GM18909 (cell line): ENCODE results near the gene CACNA1A.

ENCODE experiments used
- ATAC-seq: cut with Tn5 transposase; IDR thresholded peaks from one replicate; pipeline ENCODE4 v1.9.1; 2021; ENCODE audit warnings: mild to moderate bottlenecking; ENCODE audit not compliant: unreplicated experiment, poor library complexity

The CACNA1A gene

GRCh38 chr19:13252569-13253335 is 253.5 kb downstream of the CACNA1A start:
- no peak for ATAC-seq

GRCh38 chr19:13244920-13245319 is 261.4 kb downstream of the CACNA1A start:
- no peak for ATAC-seq

GRCh38 chr19:13241231-13242104 is 264.8 kb downstream of the CACNA1A start:
- no peak for ATAC-seq

- no peak for ATAC-seq
Measured at GRCh38 chr19:13240312-13241022, 265.8 kb downstream of the CACNA1A start.

- ATAC-seq: no peak
Measured at GRCh38 chr19:13238891-13239534, 267.3 kb downstream of the CACNA1A start.

GRCh38 chr19:13234518-13234917 is 271.8 kb downstream of the CACNA1A start:
- no peak for ATAC-seq

- ATAC-seq: no peak
Measured at GRCh38 chr19:13231663-13232062, 274.6 kb downstream of the CACNA1A start.

- no peak for ATAC-seq
Measured at GRCh38 chr19:13229246-13229645, 277.0 kb downstream of the CACNA1A start.

- ATAC-seq: no peak
Measured at GRCh38 chr19:13228561-13228960, 277.7 kb downstream of the CACNA1A start.

GRCh38 chr19:13226983-13227382 is 279.3 kb downstream of the CACNA1A start:
- no peak for ATAC-seq

GRCh38 chr19:13225973-13226865 is 280.1 kb downstream of the CACNA1A start:
- ATAC-seq: no peak

- no peak for ATAC-seq
Measured at GRCh38 chr19:13225085-13225484, 281.2 kb downstream of the CACNA1A start.

GRCh38 chr19:13220847-13221246 is 285.4 kb downstream of the CACNA1A start:
- ATAC-seq: no peak

GRCh38 chr19:13215572-13216380 is 290.5 kb downstream of the CACNA1A start:
- ATAC-seq: no peak

GRCh38 chr19:13214036-13214730 is 292.1 kb downstream of the CACNA1A start:
- no peak for ATAC-seq

GRCh38 chr19:13212759-13213330 is 293.4 kb downstream of the CACNA1A start:
- no peak for ATAC-seq

GRCh38 chr19:13211426-13212308 is 294.6 kb downstream of the CACNA1A start:
- ATAC-seq: no peak
